Parathyroid adenoma (tissue), 2 donors: ENCODE results near the gene HSFX2.
A peak's percentile ranks its signal among the peaks of the same experiment; 100 is the strongest.
"Not testable (repeated sequence)": the region's sequence is repeated elsewhere in the genome, so short reads cannot be mapped to it uniquely, and the experiment has no call there.

Experiments used
- H2AFZ ChIP-seq: fragments of 300-600 bp; sonication (generic); one replicate; pipeline ENCODE4 v1.7.0; 2017; ENCODE audit warnings: antibody characterized with exemption, mild to moderate bottlenecking
- H3K27ac ChIP-seq: fragments of 300-600 bp; sonication (generic); one replicate; pipeline ENCODE4 v1.7.0; 2017
- H3K27me3 ChIP-seq: fragments of 300-600 bp; sonication (generic); one replicate; pipeline ENCODE4 v1.7.0; 2017; ENCODE audit warnings: low read length; ENCODE audit not compliant: control insufficient read depth, insufficient read depth
- H3K36me3 ChIP-seq: fragments of 300-600 bp; sonication (generic); one replicate; pipeline ENCODE4 v1.7.0; 2017; ENCODE audit warnings: low read length; ENCODE audit not compliant: control insufficient read depth, insufficient read depth
- H3K4me1 ChIP-seq: fragments of 300-600 bp; sonication (generic); one replicate; pipeline ENCODE4 v1.7.0; 2017; ENCODE audit warnings: control low read depth
- H3K4me2 ChIP-seq: fragments of 300-600 bp; sonication (generic); one replicate; pipeline ENCODE4 v1.7.0; 2017; ENCODE audit warnings: low read length
- H3K4me3 ChIP-seq: fragments of 300-600 bp; sonication (generic); one replicate; pipeline ENCODE4 v1.7.0; 2017; ENCODE audit warnings: low read depth, low read length
- H3K79me2 ChIP-seq: fragments of 300-600 bp; sonication (generic); one replicate; pipeline ENCODE4 v1.7.0; 2017; ENCODE audit warnings: control low read depth
- H3K9ac ChIP-seq: fragments of 300-600 bp; sonication (generic); one replicate; pipeline ENCODE4 v1.7.0; 2017; ENCODE audit warnings: mild to moderate bottlenecking
- H3K9me3 ChIP-seq: fragments of 300-600 bp; sonication (generic); one replicate; pipeline ENCODE4 v1.7.0; 2017; ENCODE audit warnings: low read length; ENCODE audit not compliant: control insufficient read depth
- CTCF ChIP-seq: fragments of 300-600 bp; sonication (generic); IDR thresholded peaks from one replicate; pipeline ENCODE4 v1.7.0; 2017; ENCODE audit warnings: antibody characterized with exemption, mild to moderate bottlenecking
- donor health status: primary hyperparathyroidism.

HSFX2 gene

GRCh38 chrX:149573456-149573855, 21.7 kb downstream of the HSFX2 start:
- not testable (repeated sequence) for H3K4me2 ChIP-seq, H2AFZ ChIP-seq, H3K9me3 ChIP-seq, H3K4me3 ChIP-seq, H3K9ac ChIP-seq, H3K27ac ChIP-seq, H3K27me3 ChIP-seq, H3K79me2 ChIP-seq, H3K36me3 ChIP-seq
- H3K4me1 ChIP-seq = peaks cover 16% of the 10 kb centered on the region

GRCh38 chrX:149572743-149573142, 22.4 kb downstream of the HSFX2 start:
- H3K4me1 ChIP-seq = peaks cover 16% of the 10 kb centered on the region
- no peak overlapping the region for H2AFZ ChIP-seq
- H3K36me3 ChIP-seq = no peaks in the 10 kb centered on the region
- no peak overlapping the region for H3K27ac ChIP-seq
- TF ChIP-seq CTCF = no peak
- H3K9me3 ChIP-seq = no peaks in the 10 kb centered on the region
- no peak overlapping the region for H3K4me2 ChIP-seq
- no peaks in the 10 kb centered on the region for H3K79me2 ChIP-seq
- H3K9ac ChIP-seq = no peak overlapping the region
- H3K27me3 ChIP-seq = no peaks in the 10 kb centered on the region
- H3K4me3 ChIP-seq = no peak overlapping the region

- H3K4me2 ChIP-seq = peak overlapping the region; percentile 8
- no peaks in the 10 kb centered on the region for H3K9me3 ChIP-seq
- H2AFZ ChIP-seq = peak overlapping the region; percentile 28
- no peak overlapping the region for H3K4me3 ChIP-seq
- H3K4me1 ChIP-seq = peaks cover 16% of the 10 kb centered on the region
- H3K27ac ChIP-seq = no peak overlapping the region
- no peaks in the 10 kb centered on the region for H3K36me3 ChIP-seq
- H3K9ac ChIP-seq = no peak overlapping the region
- H3K79me2 ChIP-seq = no peaks in the 10 kb centered on the region
- H3K27me3 ChIP-seq = no peaks in the 10 kb centered on the region
- no peak for TF ChIP-seq CTCF
Observed at GRCh38 chrX:149571770-149572169, 23.3 kb downstream of the HSFX2 start.

GRCh38 chrX:149570668-149571067, 24.4 kb downstream of the HSFX2 start:
- no peak for TF ChIP-seq CTCF
- Histone ChIP-seq H3K9me3 (no peaks in the 10 kb centered on the region), H3K36me3 (no peaks in the 10 kb centered on the region), H3K4me3 (no peak overlapping the region), H3K27me3 (no peaks in the 10 kb centered on the region), H2AFZ (no peak overlapping the region), H3K9ac (no peak overlapping the region), H3K4me2 (no peak overlapping the region), H3K79me2 (no peaks in the 10 kb centered on the region), H3K4me1 (peaks cover 16% of the 10 kb centered on the region), H3K27ac (no peak overlapping the region)

GRCh38 chrX:149569770-149570169, 25.3 kb downstream of the HSFX2 start:
- no peaks in the 10 kb centered on the region for H3K36me3 ChIP-seq
- H3K79me2 ChIP-seq = no peaks in the 10 kb centered on the region
- H3K9me3 ChIP-seq = no peaks in the 10 kb centered on the region
- H3K4me3 ChIP-seq = no peak overlapping the region
- H3K27ac ChIP-seq = no peak overlapping the region
- no peak for TF ChIP-seq CTCF
- no peaks in the 10 kb centered on the region for H3K27me3 ChIP-seq
- no peak overlapping the region for H3K4me2 ChIP-seq
- peaks cover 16% of the 10 kb centered on the region for H3K4me1 ChIP-seq
- H2AFZ ChIP-seq = no peak overlapping the region
- no peak overlapping the region for H3K9ac ChIP-seq
